Epithelial cell of esophagus (primary cell): ENCODE results near the gene NXNL2.
A peak's percentile ranks its signal among the peaks of the same experiment; 100 is the strongest.

Experiments used
- DNase-seq: peaks from one replicate; pipeline ENCODE4 v3.0.0; 2010; ENCODE audit warnings: low read depth
- H3K4me3 ChIP-seq: 2 replicates; pipeline ENCODE4 v1.5.1; 2011; ENCODE audit warnings: mild to moderate bottlenecking, low read length, control low read depth
- CTCF ChIP-seq: IDR thresholded peaks from 2 replicates; pipeline ENCODE4 v1.5.1; 2011; ENCODE audit warnings: low read depth, mild to moderate bottlenecking, low read length, control low read depth, inconsistent platforms; ENCODE audit not compliant: insufficient read depth; ENCODE audit errors: missing control alignments

The NXNL2 gene

GRCh38 chr9:88521308-88521707 lies 13.7 kb upstream of the NXNL2 start:
- no peak overlapping the region for H3K4me3 ChIP-seq
- no peak for DNase-seq
- no peak for TF ChIP-seq CTCF

GRCh38 chr9:88522360-88522759 lies 12.6 kb upstream of the NXNL2 start:
- H3K4me3 ChIP-seq = no peak overlapping the region
- TF ChIP-seq CTCF = no peak
- no peak for DNase-seq

GRCh38 chr9:88523056-88523455 lies 11.9 kb upstream of the NXNL2 start:
- no peak overlapping the region for H3K4me3 ChIP-seq
- TF ChIP-seq CTCF = no peak
- DNase-seq = peak; percentile 38

GRCh38 chr9:88524911-88525310 lies 10.1 kb upstream of the NXNL2 start:
- no peak for TF ChIP-seq CTCF

GRCh38 chr9:88527618-88528017 lies 7.4 kb upstream of the NXNL2 start:
- no peak for TF ChIP-seq CTCF
- no peak for DNase-seq
- no peak overlapping the region for H3K4me3 ChIP-seq

More at GRCh38 chr9:88524911-88525310, 10.1 kb upstream of the NXNL2 start:
- H3K4me3 ChIP-seq = no peak overlapping the region
- no peak for DNase-seq

GRCh38 chr9:88528080-88528790 lies 6.7 kb upstream of the NXNL2 start:
- no peak for DNase-seq
- TF ChIP-seq CTCF = no peak
- no peak overlapping the region for H3K4me3 ChIP-seq

GRCh38 chr9:88529496-88529895 lies 5.5 kb upstream of the NXNL2 start:
- no peak for TF ChIP-seq CTCF
- H3K4me3 ChIP-seq = no peak overlapping the region
- no peak for DNase-seq
